ENCODE results near the gene CDKN1A.

The CDKN1A gene

GRCh38 chr6:36636283-36636682, 42.2 kb upstream of the CDKN1A start:
- H3K4me3 ChIP-seq (ENCODE audit: low read depth, low read length): no peak overlapping the region
- no peak for TF ChIP-seq CTCF (IDR thresholded peaks at IDR 0.05; ENCODE audit: insufficient read depth, low read depth, low read length, missing control alignments)
- no peak for DNase-seq (ENCODE audit: low read depth)

GRCh38 chr6:36636687-36637418, 41.7 kb upstream of the CDKN1A start:
- TF ChIP-seq CTCF (IDR thresholded peaks at IDR 0.05; ENCODE audit: insufficient read depth, low read depth, low read length, missing control alignments): no peak
- H3K4me3 ChIP-seq (ENCODE audit: low read depth, low read length): no peak overlapping the region
- no peak for DNase-seq (ENCODE audit: low read depth)

GRCh38 chr6:36638579-36638978, 39.9 kb upstream of the CDKN1A start:
- no peak for DNase-seq (ENCODE audit: low read depth)
- no peak overlapping the region for H3K4me3 ChIP-seq (ENCODE audit: low read depth, low read length)
- no peak for TF ChIP-seq CTCF (IDR thresholded peaks at IDR 0.05; ENCODE audit: insufficient read depth, low read depth, low read length, missing control alignments)

- H3K4me3 ChIP-seq (ENCODE audit: low read depth, low read length): no peak overlapping the region
- TF ChIP-seq CTCF (IDR thresholded peaks at IDR 0.05; ENCODE audit: insufficient read depth, low read depth, low read length, missing control alignments): no peak
- peak; percentile 69 for DNase-seq (ENCODE audit: low read depth)
Measured at GRCh38 chr6:36639171-36639808, 39.2 kb upstream of the CDKN1A start.

- DNase-seq (ENCODE audit: low read depth): no peak
- TF ChIP-seq CTCF (IDR thresholded peaks at IDR 0.05; ENCODE audit: insufficient read depth, low read depth, low read length, missing control alignments): no peak
- H3K4me3 ChIP-seq (ENCODE audit: low read depth, low read length): no peak overlapping the region
Measured at GRCh38 chr6:36641543-36641942, 37.0 kb upstream of the CDKN1A start.

GRCh38 chr6:36642913-36643817, 35.3 kb upstream of the CDKN1A start:
- no peak overlapping the region for H3K4me3 ChIP-seq (ENCODE audit: low read depth, low read length)
- no peak for DNase-seq (ENCODE audit: low read depth)
- no peak for TF ChIP-seq CTCF (IDR thresholded peaks at IDR 0.05; ENCODE audit: insufficient read depth, low read depth, low read length, missing control alignments)
